ENCODE measurements around the gene HNRNPUL1. TPM values are rescaled to one million over a fixed set of nuclear protein-coding genes. Genes with fewer than 3 reads are reported as not detected.

Gene HNRNPUL1
- total RNA-seq, 1 donor from 2014 or later = 114 TPM

GRCh38 chr19:41300555-41300954 lies 36.4 kb downstream of the HNRNPUL1 start:
- DNase-seq (no peak), ATAC-seq (ENCODE audit: poor library complexity) (no peak)
- intact Hi-C loops (cut with DNase I) = no loop called here

GRCh38 chr19:41302624-41303351 lies 38.6 kb downstream of the HNRNPUL1 start:
- intact Hi-C loops (cut with DNase I) = no loop called here
- DNase-seq (no peak), ATAC-seq (ENCODE audit: poor library complexity) (no peak)

- intact Hi-C loops (cut with DNase I) = no loop called here
- DNase-seq (no peak), ATAC-seq (ENCODE audit: poor library complexity) (no peak)
These were observed 39.8 kb downstream of the HNRNPUL1 start for GRCh38 chr19:41303954-41304353.

GRCh38 chr19:41304706-41305483 lies 40.7 kb downstream of the HNRNPUL1 start:
- ATAC-seq (ENCODE audit: poor library complexity) = no peak
- DNase-seq = no peak
- intact Hi-C loops (cut with DNase I) = loop anchor here (5.0 kb wide), 1 partner anchor 103 kb away; no protein-coding TSS in a partner anchor

- ATAC-seq (ENCODE audit: poor library complexity) = no peak
- intact Hi-C loops (cut with DNase I) = loop anchor here (5.0 kb wide), 1 partner anchor 104 kb away; no protein-coding TSS in a partner anchor
- no peak for DNase-seq
These were observed 42.0 kb downstream of the HNRNPUL1 start for GRCh38 chr19:41305927-41306793.

- intact Hi-C loops (cut with DNase I) = loop anchor here (5.0 kb wide), 1 partner anchor 105 kb away; no protein-coding TSS in a partner anchor
- ATAC-seq (ENCODE audit: poor library complexity) (no peak), DNase-seq (no peak)
These were observed 43.1 kb downstream of the HNRNPUL1 start for GRCh38 chr19:41307090-41307875.

GRCh38 chr19:41307954-41308449 lies 43.8 kb downstream of the HNRNPUL1 start:
- no peak for ATAC-seq (ENCODE audit: poor library complexity)
- DNase-seq = no peak
- intact Hi-C loops (cut with DNase I) = loop anchor here (5.0 kb wide), 1 partner anchor 106 kb away; no protein-coding TSS in a partner anchor

GRCh38 chr19:41308450-41309179 lies 44.4 kb downstream of the HNRNPUL1 start:
- DNase-seq = peak; percentile 97
- intact Hi-C loops (cut with DNase I) = loop anchor here (5.0 kb wide), 1 partner anchor 106 kb away; no protein-coding TSS in a partner anchor
- ATAC-seq (ENCODE audit: poor library complexity) = peak; percentile 77

- ATAC-seq (ENCODE audit: poor library complexity) (peak; percentile 27), DNase-seq (no peak)
- intact Hi-C loops (cut with DNase I) = loop anchor here (5.0 kb wide), 2 partner anchors 43 to 107 kb away; partner anchors contain the start of gene TGFB1
These were observed 45.2 kb downstream of the HNRNPUL1 start for GRCh38 chr19:41309180-41310032.

GRCh38 chr19:41310033-41310831 lies 46.1 kb downstream of the HNRNPUL1 start, which contains the start of gene CCDC97:
CCDC97 (plus strand) TSS chr19:41310172; CDS start chr19:41310311, 139 bp downstream.
- ATAC-seq (ENCODE audit: poor library complexity) (peak; percentile 91), DNase-seq (peak; percentile 92)
- intact Hi-C loops (cut with DNase I) = loop anchor here (5.0 kb wide), 1 partner anchor 42 kb away; the partner anchor contains the start of gene TGFB1

- DNase-seq (no peak), ATAC-seq (ENCODE audit: poor library complexity) (no peak)
- intact Hi-C loops (cut with DNase I) = loop anchor here (5.0 kb wide), 1 partner anchor 41 kb away; the partner anchor contains the start of gene TGFB1
These were observed 46.9 kb downstream of the HNRNPUL1 start for GRCh38 chr19:41311072-41311471.

GRCh38 chr19:41311613-41312012 lies 47.4 kb downstream of the HNRNPUL1 start:
- ATAC-seq (ENCODE audit: poor library complexity) (no peak), DNase-seq (no peak)
- intact Hi-C loops (cut with DNase I) = loop anchor here (5.0 kb wide), 1 partner anchor 41 kb away; the partner anchor contains the start of gene TGFB1

GRCh38 chr19:41316306-41316920 lies 52.2 kb downstream of the HNRNPUL1 start:
- DNase-seq = no peak
- intact Hi-C loops (cut with DNase I) = no loop called here
- ATAC-seq (ENCODE audit: poor library complexity) = no peak

- no peak for DNase-seq
- no peak for ATAC-seq (ENCODE audit: poor library complexity)
- intact Hi-C loops (cut with DNase I) = no loop called here
These were observed 54.7 kb downstream of the HNRNPUL1 start for GRCh38 chr19:41318696-41319499.

All from Right ventricle myocardium superior (tissue), 1 donor.